H9 (cell line): ENCODE results near the gene AMDHD2. TPM values are rescaled to one million over a fixed set of nuclear protein-coding genes. Genes with fewer than 3 reads are reported as not detected.

Source experiments
- DNase-seq: peaks from one replicate; pipeline ENCODE4 v3.0.0-alpha.2; 2017
- H2AFZ ChIP-seq: one replicate; pipeline ENCODE4 v1.6.1; 2013; ENCODE audit warnings: mild to moderate bottlenecking, low read length, control low read depth, moderate library complexity
- H2AK5ac ChIP-seq: 2 replicates; pipeline ENCODE4 v1.6.1; 2013; ENCODE audit warnings: low read length, control low read depth, mixed read lengths; ENCODE audit not compliant: insufficient read length
- H2BK120ac ChIP-seq: one replicate; pipeline ENCODE4 v1.6.1; 2013; ENCODE audit warnings: low read depth, mild to moderate bottlenecking, low read length, control low read depth, inconsistent platforms; ENCODE audit not compliant: poor library complexity, severe bottlenecking
- H2BK12ac ChIP-seq: 2 replicates; pipeline ENCODE4 v1.6.1; 2013; ENCODE audit warnings: low read length, control low read depth, mixed read lengths, low read depth; ENCODE audit not compliant: insufficient read length
- H2BK15ac ChIP-seq: 2 replicates; pipeline ENCODE4 v1.6.1; 2013; ENCODE audit warnings: low read depth, low read length, control low read depth
- H2BK20ac ChIP-seq: one replicate; pipeline ENCODE4 v1.6.1; 2013; ENCODE audit warnings: low read depth, mild to moderate bottlenecking, low read length, control low read depth, inconsistent platforms; ENCODE audit not compliant: poor library complexity, severe bottlenecking
- H2BK5ac ChIP-seq: 2 replicates; pipeline ENCODE4 v1.6.1; 2013; ENCODE audit warnings: low read length, control low read depth, mixed read lengths; ENCODE audit not compliant: insufficient read length
- H3K14ac ChIP-seq: 2 replicates; pipeline ENCODE4 v1.6.1; 2013; ENCODE audit warnings: low read length, control low read depth; ENCODE audit not compliant: insufficient read depth
- H3K18ac ChIP-seq: 2 replicates; pipeline ENCODE4 v1.6.1; 2013; ENCODE audit warnings: low read depth, mild to moderate bottlenecking, mixed read lengths, low read length, control low read depth; ENCODE audit not compliant: insufficient read length
- H3K23ac ChIP-seq: 2 replicates; pipeline ENCODE4 v1.6.1; 2013; ENCODE audit warnings: low read length, control low read depth, mixed read lengths, low read depth; ENCODE audit not compliant: insufficient read length
- H3K23me2 ChIP-seq: 2 replicates; pipeline ENCODE4 v1.6.1; 2013; ENCODE audit warnings: low read depth, mild to moderate bottlenecking, mixed read lengths, low read length, control low read depth; ENCODE audit not compliant: insufficient read length, poor library complexity, severe bottlenecking
- H3K27ac ChIP-seq: 2 replicates; pipeline ENCODE4 v1.5.1; 2013; ENCODE audit warnings: low read length, control low read depth, mixed read lengths, low read depth; ENCODE audit not compliant: insufficient read length
- H3K27me3 ChIP-seq: 2 replicates; pipeline ENCODE4 v1.6.1; 2013; ENCODE audit warnings: low read length, control low read depth, inconsistent platforms; ENCODE audit not compliant: insufficient read depth
- H3K4ac ChIP-seq: 2 replicates; pipeline ENCODE4 v1.6.1; 2013; ENCODE audit warnings: low read depth, mild to moderate bottlenecking, control low read depth, inconsistent platforms, low read length, moderate library complexity
- H3K4me1 ChIP-seq: 2 replicates; pipeline ENCODE4 v1.6.1; 2013; ENCODE audit warnings: low read length, control low read depth, inconsistent platforms; ENCODE audit not compliant: insufficient read depth
- H3K4me2 ChIP-seq: 2 replicates; pipeline ENCODE4 v1.6.1; 2013; ENCODE audit warnings: low read length, control low read depth, mixed read lengths; ENCODE audit not compliant: insufficient read length, insufficient read depth
- H3K56ac ChIP-seq: 2 replicates; pipeline ENCODE4 v1.6.1; 2013; ENCODE audit warnings: low read depth, mild to moderate bottlenecking, mixed read lengths, low read length, control low read depth; ENCODE audit not compliant: insufficient read length
- H3K79me1 ChIP-seq: 2 replicates; pipeline ENCODE4 v1.6.1; 2013; ENCODE audit warnings: low read depth, mild to moderate bottlenecking, moderate library complexity, low read length, control low read depth, inconsistent platforms; ENCODE audit not compliant: insufficient read depth, poor library complexity, severe bottlenecking
- H3K79me2 ChIP-seq: 2 replicates; pipeline ENCODE4 v1.6.1; 2013; ENCODE audit warnings: low read length, control low read depth, inconsistent platforms; ENCODE audit not compliant: insufficient read depth
- H3K9ac ChIP-seq: 2 replicates; pipeline ENCODE4 v1.6.1; 2013; ENCODE audit warnings: low read length, control low read depth, mixed read lengths; ENCODE audit not compliant: insufficient read length; ENCODE audit errors: extremely low read depth
- H3K9me3 ChIP-seq: one replicate; pipeline ENCODE4 v1.6.1; 2013; ENCODE audit warnings: low read depth, low read length, inconsistent platforms; ENCODE audit not compliant: control insufficient read depth
- H3T11ph ChIP-seq: one replicate; pipeline ENCODE4 v1.6.1; 2013; ENCODE audit warnings: mild to moderate bottlenecking, low read length, control low read depth, inconsistent platforms
- H4K20me1 ChIP-seq: one replicate; pipeline ENCODE4 v1.6.1; 2013; ENCODE audit not compliant: control insufficient read depth, insufficient read length, insufficient read depth
- H4K5ac ChIP-seq: 2 replicates; pipeline ENCODE4 v1.6.1; 2013; ENCODE audit warnings: low read depth, mild to moderate bottlenecking, mixed read lengths, low read length, control low read depth; ENCODE audit not compliant: insufficient read length
- H4K8ac ChIP-seq: replicated peaks from 2 replicates; pipeline ENCODE4 v1.6.1; 2013; ENCODE audit warnings: low read length, control low read depth, mixed read lengths, low read depth; ENCODE audit not compliant: insufficient read length
- H4K91ac ChIP-seq: 2 replicates; pipeline ENCODE4 v1.6.1; 2013; ENCODE audit warnings: low read depth, mild to moderate bottlenecking, moderate library complexity, mixed read lengths, low read length, control low read depth; ENCODE audit not compliant: insufficient read length
- H3K27ac Mint-ChIP-seq, 3 experiments: 2 replicates in 2 of 3; 3 replicates in 1 of 3; pipeline ENCODE4 v1.8.0; 2020 to 2021; ENCODE audit warnings: mixed read lengths in 3 of 3, mild to moderate bottlenecking in 1 of 3, moderate library complexity in 1 of 3
- H3K27me3 Mint-ChIP-seq: 2 replicates; pipeline ENCODE4 v1.8.0; 2021; ENCODE audit warnings: low read depth, mild to moderate bottlenecking, moderate library complexity, mixed read lengths
- H3K36me3 Mint-ChIP-seq, 3 experiments: 2 replicates in 2 of 3; 3 replicates in 1 of 3; pipeline ENCODE4 v1.8.0; 2020 to 2021; ENCODE audit warnings: low read depth in 3 of 3, mixed read lengths in 3 of 3; ENCODE audit not compliant: insufficient read depth in 1 of 3
- H3K4me1 Mint-ChIP-seq, 2 experiments: 2 replicates each; pipeline ENCODE4 v1.8.0; 2020; ENCODE audit warnings: mixed read lengths in 2 of 2
- H3K4me3 Mint-ChIP-seq, 2 experiments: 2 replicates in 1 of 2; 3 replicates in 1 of 2; pipeline ENCODE4 v1.8.0; 2020 to 2021; ENCODE audit warnings: mild to moderate bottlenecking in 2 of 2, mixed read lengths in 2 of 2, moderate library complexity in 1 of 2
- H3K9me3 Mint-ChIP-seq, 2 experiments: 2 replicates in 1 of 2; 3 replicates in 1 of 2; pipeline ENCODE4 v1.8.0; 2020; ENCODE audit warnings: mild to moderate bottlenecking in 2 of 2, mixed read lengths in 2 of 2, moderate library complexity in 1 of 2
- CTCF ChIP-seq: fragments of 200-600 bp; sonication (generic); conservative IDR thresholded peaks from 3 replicates; pipeline ENCODE4 v1.8.0; 2021; ENCODE audit warnings: antibody characterized with exemption, mild to moderate bottlenecking
- WGBS: extraction: QIAGEN DNeasy Blood & Tissue Kit; methylation state at CpG from one replicate; pipeline ENCODE4 v1.1.7; 2013; ENCODE audit warnings: missing lambda C conversion rate, low lambda C conversion rate, mixed read lengths; ENCODE audit not compliant: insufficient read length; ENCODE audit errors: extremely low coverage; 5-methylcytosine and 5-hydroxymethylcytosine counted together
- total RNA-seq: library from RNA; stranded (reverse); gene quantifications from 2 replicates; pipeline ENCODE4 v1.2.1, GENCODE V29; 2021

The AMDHD2 gene
- total RNA-seq, 1 experiment from 2014 or later, result 61.5 TPM

- no peak overlapping the region for H2AFZ ChIP-seq
- no peak for DNase-seq
- H3K9ac ChIP-seq, result no peak overlapping the region
- no peak overlapping the region for H4K5ac ChIP-seq
- H4K20me1 ChIP-seq, result no peaks in the 10 kb centered on the region
- no peak overlapping the region for H3K23ac ChIP-seq
- Mint-ChIP-seq H3K9me3 (no peaks in the 10 kb centered on the region), H3K36me3 (peaks cover 0 to 18% (median 4%) of the 10 kb centered on the region in 3 experiments; a peak in 4 of 7 replicates), H3K4me3 (no peak overlapping the region), H3K27me3 (no peaks in the 10 kb centered on the region), H3K4me1 (peaks cover 3 to 5% of the 10 kb centered on the region in 2 experiments), H3K27ac (no peak overlapping the region)
- H2AK5ac ChIP-seq, result no peak overlapping the region
- no peaks in the 10 kb centered on the region for H3K4me1 ChIP-seq
- no peak overlapping the region for H4K91ac ChIP-seq
- no peak overlapping the region for H4K8ac ChIP-seq
- no peak overlapping the region for H3K4me2 ChIP-seq
- no peaks in the 10 kb centered on the region for H3K79me2 ChIP-seq
- no peak overlapping the region for H3K4ac ChIP-seq
- H2BK20ac ChIP-seq, result no peak overlapping the region
- no peak overlapping the region for H3K56ac ChIP-seq
- no peaks in the 10 kb centered on the region for H3K9me3 ChIP-seq
- no peak overlapping the region for H2BK12ac ChIP-seq
- WGBS, result no CpG with 5 or more reads among the region's 26 CpGs
- no peak for TF ChIP-seq CTCF
- no peaks in the 10 kb centered on the region for H3K79me1 ChIP-seq
- no peaks in the 10 kb centered on the region for H3K27me3 ChIP-seq
- H3K27ac ChIP-seq, result no peak overlapping the region
- no peak overlapping the region for H2BK15ac ChIP-seq
- no peak overlapping the region for H2BK5ac ChIP-seq
- no peak overlapping the region for H3K14ac ChIP-seq
- no peak overlapping the region for H3K18ac ChIP-seq
- no peak overlapping the region for H2BK120ac ChIP-seq
- peaks cover 3% of the 10 kb centered on the region for H3K23me2 ChIP-seq
- H3T11ph ChIP-seq, result no peak overlapping the region
Observed at GRCh38 chr16:2497695-2498484, 22.3 kb upstream of the AMDHD2 start.
